ENCODE measurements around the gene SPATA17.
A peak's percentile ranks its signal among the peaks of the same experiment; 100 is the strongest.
"Not testable (repeated sequence)": the region's sequence is repeated elsewhere in the genome, so short reads cannot be mapped to it uniquely, and the experiment has no call there.

- not testable (repeated sequence) for TF ChIP-seq ZNF274 (IDR thresholded peaks at IDR 0.05; ENCODE audit: low read depth, low read length); SUZ12 (IDR thresholded peaks at IDR 0.05; ENCODE audit: extremely low read depth, insufficient read depth, insufficient read length)
- TF ChIP-seq YY1 (IDR thresholded peaks at IDR 0.05; ENCODE audit: insufficient read depth, insufficient read length) = peak; percentile 23
Measured at GRCh38 chr1:217696140-217696539, 65.0 kb downstream of the SPATA17 start.

Data from NT2/D1 (cell line).